ENCODE results near the gene SPIRE2.
"Not testable (repeated sequence)": the region's sequence is repeated elsewhere in the genome, so short reads cannot be mapped to it uniquely, and the experiment has no call there.

SPIRE2 gene

GRCh38 chr16:89815639-89816348, 12.5 kb upstream of the SPIRE2 start:
- peaks cover 7% of the 10 kb centered on the region for H3K4me1 ChIP-seq (ENCODE audit: insufficient read depth, low read length)
- peaks cover 0 to 11% of the 10 kb centered on the region in 2 donors for H3K27me3 ChIP-seq (ENCODE audit: control insufficient read depth in 1 of 2, insufficient read depth in 2 of 2, low read length in 2 of 2)
- H3K36me3 ChIP-seq (ENCODE audit: insufficient read depth, low read length): no peaks in the 10 kb centered on the region
- H3K27ac ChIP-seq (ENCODE audit: low read depth, low read length): no peak overlapping the region
- H3K9me3 ChIP-seq (ENCODE audit: low read length): no peaks in the 10 kb centered on the region
- H3K9ac ChIP-seq (ENCODE audit: low read length): no peak overlapping the region
- H3K4me3 ChIP-seq (ENCODE audit: low read depth in 1 of 2, low read length in 2 of 2): no peak overlapping the region

DNA sequence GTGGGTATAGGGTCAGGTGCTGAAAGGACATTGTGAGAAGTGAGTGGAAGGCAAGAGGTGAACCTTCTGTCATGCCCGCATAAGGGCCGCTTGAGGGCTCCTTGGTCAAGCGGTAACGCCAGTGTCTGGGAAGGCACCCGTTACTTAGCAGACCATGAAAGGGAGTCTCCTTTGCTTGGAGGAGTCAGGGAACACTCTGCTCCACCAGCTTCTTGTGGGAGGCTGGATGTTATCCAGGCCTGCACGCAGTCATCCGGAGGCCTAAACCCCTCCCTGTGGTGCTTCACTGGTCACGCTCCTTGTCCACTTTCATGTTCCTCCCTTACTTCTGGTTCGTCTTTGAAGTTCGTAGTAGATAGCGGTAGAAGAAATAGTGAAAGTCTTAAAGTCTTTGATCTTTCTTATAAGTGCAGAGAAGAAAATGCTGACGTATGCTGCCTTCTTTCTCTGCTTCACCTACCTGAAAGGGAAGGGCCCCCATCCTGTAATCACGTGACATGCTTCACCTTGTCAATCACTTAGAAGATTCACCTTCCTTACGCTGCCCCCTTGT, 9.3 kb upstream of the SPIRE2 start:
- not testable (repeated sequence) for H3K27ac ChIP-seq (ENCODE audit: low read depth, low read length); H3K4me3 ChIP-seq (ENCODE audit: low read depth in 1 of 2, low read length in 2 of 2); H3K9me3 ChIP-seq (ENCODE audit: low read length); H3K4me1 ChIP-seq (ENCODE audit: insufficient read depth, low read length); H3K36me3 ChIP-seq (ENCODE audit: insufficient read depth, low read length); H3K9ac ChIP-seq (ENCODE audit: low read length)
- peaks cover 0 to 11% of the 10 kb centered on the region in 2 donors for H3K27me3 ChIP-seq (ENCODE audit: control insufficient read depth in 1 of 2, insufficient read depth in 2 of 2, low read length in 2 of 2)

DNA sequence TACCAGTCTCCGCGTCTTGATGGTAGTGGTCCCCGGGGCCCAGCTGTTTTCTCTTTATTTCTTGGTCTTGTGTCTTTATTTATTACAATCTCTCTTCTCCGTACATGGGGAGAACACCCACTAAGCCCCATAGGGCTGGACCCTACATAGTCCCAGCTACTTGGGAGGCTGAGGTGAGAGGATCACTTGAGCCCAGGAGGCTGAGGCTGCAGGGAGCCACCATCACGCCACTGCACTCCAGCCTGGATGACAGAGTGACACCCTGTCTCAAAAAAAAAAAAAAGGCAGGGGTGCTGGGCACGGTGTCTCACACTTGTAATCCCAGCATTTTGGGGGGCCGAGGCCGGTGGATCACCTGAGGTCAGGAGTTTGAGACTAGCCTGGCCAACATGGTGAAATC, 8.8 kb upstream of the SPIRE2 start:
- H3K27ac ChIP-seq (ENCODE audit: low read depth, low read length); H3K36me3 ChIP-seq (ENCODE audit: insufficient read depth, low read length); H3K4me1 ChIP-seq (ENCODE audit: insufficient read depth, low read length); H3K9me3 ChIP-seq (ENCODE audit: low read length); H3K4me3 ChIP-seq (ENCODE audit: low read depth in 1 of 2, low read length in 2 of 2); H3K9ac ChIP-seq (ENCODE audit: low read length): not testable (repeated sequence)
- peaks cover 0 to 11% of the 10 kb centered on the region in 2 donors for H3K27me3 ChIP-seq (ENCODE audit: control insufficient read depth in 1 of 2, insufficient read depth in 2 of 2, low read length in 2 of 2)

DNA sequence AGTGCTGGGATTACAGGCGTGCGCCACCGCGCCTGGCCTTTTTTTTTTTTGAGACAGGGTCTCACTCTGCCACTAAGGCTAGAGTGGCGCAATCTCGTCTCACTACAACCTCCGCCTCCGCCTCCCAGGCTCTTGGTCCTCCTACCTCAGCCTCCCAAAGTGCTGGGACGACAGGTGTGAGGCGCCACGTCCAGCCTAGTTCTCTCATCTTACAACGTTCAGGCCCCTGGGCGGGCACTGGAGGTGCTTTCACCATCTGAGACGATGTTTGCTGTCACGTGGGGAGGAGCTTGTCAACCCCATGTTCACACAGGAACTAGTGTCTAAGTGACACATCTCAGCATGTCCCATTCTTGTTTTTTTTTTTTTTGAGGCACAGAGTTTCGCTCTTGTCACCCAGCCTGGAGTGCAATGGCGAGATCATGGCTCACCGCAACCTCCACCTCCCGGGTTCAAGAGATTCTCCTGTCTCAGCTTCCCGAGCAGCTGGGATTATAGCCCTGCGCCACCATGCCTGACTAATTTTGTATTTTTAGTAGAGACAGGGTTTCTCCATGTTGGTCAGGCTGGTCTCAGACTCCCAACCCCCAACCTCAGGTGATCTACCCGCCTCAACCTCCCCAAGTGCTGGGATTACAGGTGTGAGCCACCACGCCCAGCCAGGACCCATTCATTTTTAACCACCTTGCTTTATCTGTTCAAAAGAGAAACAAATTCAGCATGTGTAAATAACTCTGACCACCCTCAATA, 6.7 kb upstream of the SPIRE2 start:
- no peak overlapping the region for H3K27ac ChIP-seq (ENCODE audit: low read depth, low read length)
- H3K4me1 ChIP-seq (ENCODE audit: insufficient read depth, low read length): peaks cover 3% of the 10 kb centered on the region
- H3K9ac ChIP-seq (ENCODE audit: low read length): no peak overlapping the region
- no peaks in the 10 kb centered on the region for H3K9me3 ChIP-seq (ENCODE audit: low read length)
- no peaks in the 10 kb centered on the region for H3K27me3 ChIP-seq (ENCODE audit: control insufficient read depth in 1 of 2, insufficient read depth in 2 of 2, low read length in 2 of 2)
- H3K4me3 ChIP-seq (ENCODE audit: low read depth in 1 of 2, low read length in 2 of 2): no peak overlapping the region
- H3K36me3 ChIP-seq (ENCODE audit: insufficient read depth, low read length): no peaks in the 10 kb centered on the region

DNA sequence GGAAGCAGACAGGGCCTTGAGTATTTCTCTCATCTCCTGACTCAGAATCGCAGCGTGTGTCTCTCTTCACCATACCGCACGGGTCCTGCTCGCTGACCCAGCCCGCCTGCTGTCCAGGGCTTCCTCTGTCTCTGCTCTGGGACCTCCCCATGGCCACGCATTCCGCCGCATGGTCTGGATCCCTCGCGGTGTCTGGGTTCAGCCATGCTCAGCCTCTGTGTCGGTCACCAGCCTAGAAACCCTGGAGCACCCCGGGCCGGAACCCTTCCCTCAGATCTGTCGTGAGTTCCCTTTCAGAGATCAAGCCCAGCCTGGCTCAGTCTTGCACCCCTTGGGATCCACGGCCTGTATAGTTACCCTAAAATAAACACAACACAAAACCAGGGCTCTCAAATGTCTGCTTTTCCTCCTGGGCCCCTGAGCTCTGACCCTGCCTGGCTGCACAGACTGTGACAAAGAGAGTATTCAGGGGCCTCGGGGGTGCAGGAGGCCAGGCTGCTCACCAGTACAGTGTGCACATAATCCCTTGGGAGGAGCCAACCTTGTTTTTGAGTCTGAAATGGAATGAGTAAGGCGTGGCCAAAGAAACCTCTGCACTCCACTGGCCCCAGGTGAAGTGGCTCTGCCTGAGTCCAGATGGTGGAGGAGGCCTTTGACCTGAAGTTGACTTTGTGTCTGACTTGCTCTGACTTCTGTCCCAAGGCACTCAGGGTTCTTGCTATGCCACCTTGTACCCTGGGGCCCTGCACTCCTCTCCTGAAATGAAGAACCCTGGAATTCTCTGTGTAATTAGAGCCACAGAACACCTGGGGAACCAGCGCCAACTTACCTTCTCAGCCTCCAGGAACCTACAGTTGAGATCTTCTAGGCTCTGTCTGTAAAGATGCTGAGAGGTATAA, 5.8 kb upstream of the SPIRE2 start:
- Histone ChIP-seq H3K4me1 (ENCODE audit: insufficient read depth, low read length) (peaks cover under 1% of the 10 kb centered on the region), H3K27ac (ENCODE audit: low read depth, low read length) (no peak overlapping the region), H3K4me3 (ENCODE audit: low read depth in 1 of 2, low read length in 2 of 2) (no peak overlapping the region), H3K9ac (ENCODE audit: low read length) (no peak overlapping the region), H3K9me3 (ENCODE audit: low read length) (no peaks in the 10 kb centered on the region), H3K27me3 (ENCODE audit: control insufficient read depth in 1 of 2, insufficient read depth in 2 of 2, low read length in 2 of 2) (no peaks in the 10 kb centered on the region), H3K36me3 (ENCODE audit: insufficient read depth, low read length) (no peaks in the 10 kb centered on the region)

DNA sequence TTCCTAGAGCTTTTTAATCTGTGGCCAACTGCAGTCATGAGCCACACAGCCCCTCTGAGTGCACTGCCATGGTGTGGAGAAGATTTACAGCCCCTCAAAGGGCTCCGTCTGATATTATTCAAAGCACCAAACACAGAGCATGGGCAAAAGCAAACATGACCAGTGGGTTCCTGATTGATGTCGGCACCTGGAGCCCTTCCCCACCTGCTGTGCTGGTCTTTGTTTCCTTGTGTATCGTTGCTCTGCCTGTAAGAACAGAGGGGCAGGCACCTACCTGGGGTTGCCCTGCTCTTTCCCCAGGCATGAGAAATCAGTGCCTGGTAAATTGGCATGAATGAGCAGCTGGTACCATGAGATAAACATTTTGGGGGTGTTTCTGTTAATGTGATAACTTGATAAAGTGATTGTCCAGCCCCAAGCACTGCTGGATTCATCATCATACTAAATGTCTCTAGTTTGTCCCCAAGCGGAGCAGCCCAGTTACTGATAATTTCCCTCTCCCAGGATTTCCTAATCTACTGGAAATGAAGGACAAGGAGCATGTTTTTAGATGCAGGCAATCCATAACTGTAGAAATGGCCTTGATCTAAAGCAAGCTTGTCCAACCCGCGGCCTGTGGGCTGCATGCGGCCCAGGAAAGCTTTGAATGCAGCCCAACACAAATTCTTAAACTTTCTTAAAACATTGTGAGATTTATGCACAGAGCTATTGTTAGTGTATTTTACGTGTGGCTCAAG, 5.0 kb upstream of the SPIRE2 start:
- Histone ChIP-seq H3K9ac (ENCODE audit: low read length) (no peak overlapping the region), H3K9me3 (ENCODE audit: low read length) (no peaks in the 10 kb centered on the region), H3K4me3 (ENCODE audit: low read depth in 1 of 2, low read length in 2 of 2) (no peak overlapping the region), H3K36me3 (ENCODE audit: insufficient read depth, low read length) (no peaks in the 10 kb centered on the region), H3K27ac (ENCODE audit: low read depth, low read length) (no peak overlapping the region), H3K27me3 (ENCODE audit: control insufficient read depth in 1 of 2, insufficient read depth in 2 of 2, low read length in 2 of 2) (no peaks in the 10 kb centered on the region), H3K4me1 (ENCODE audit: insufficient read depth, low read length) (no peaks in the 10 kb centered on the region)

- H3K4me3 ChIP-seq (ENCODE audit: low read depth in 1 of 2, low read length in 2 of 2); H3K9ac ChIP-seq (ENCODE audit: low read length); H3K4me1 ChIP-seq (ENCODE audit: insufficient read depth, low read length); H3K36me3 ChIP-seq (ENCODE audit: insufficient read depth, low read length); H3K9me3 ChIP-seq (ENCODE audit: low read length); H3K27me3 ChIP-seq (ENCODE audit: control insufficient read depth in 1 of 2, insufficient read depth in 2 of 2, low read length in 2 of 2); H3K27ac ChIP-seq (ENCODE audit: low read depth, low read length): not testable (repeated sequence)
Observed at GRCh38 chr16:89823824-89824148, 4.5 kb upstream of the SPIRE2 start.

DNA sequence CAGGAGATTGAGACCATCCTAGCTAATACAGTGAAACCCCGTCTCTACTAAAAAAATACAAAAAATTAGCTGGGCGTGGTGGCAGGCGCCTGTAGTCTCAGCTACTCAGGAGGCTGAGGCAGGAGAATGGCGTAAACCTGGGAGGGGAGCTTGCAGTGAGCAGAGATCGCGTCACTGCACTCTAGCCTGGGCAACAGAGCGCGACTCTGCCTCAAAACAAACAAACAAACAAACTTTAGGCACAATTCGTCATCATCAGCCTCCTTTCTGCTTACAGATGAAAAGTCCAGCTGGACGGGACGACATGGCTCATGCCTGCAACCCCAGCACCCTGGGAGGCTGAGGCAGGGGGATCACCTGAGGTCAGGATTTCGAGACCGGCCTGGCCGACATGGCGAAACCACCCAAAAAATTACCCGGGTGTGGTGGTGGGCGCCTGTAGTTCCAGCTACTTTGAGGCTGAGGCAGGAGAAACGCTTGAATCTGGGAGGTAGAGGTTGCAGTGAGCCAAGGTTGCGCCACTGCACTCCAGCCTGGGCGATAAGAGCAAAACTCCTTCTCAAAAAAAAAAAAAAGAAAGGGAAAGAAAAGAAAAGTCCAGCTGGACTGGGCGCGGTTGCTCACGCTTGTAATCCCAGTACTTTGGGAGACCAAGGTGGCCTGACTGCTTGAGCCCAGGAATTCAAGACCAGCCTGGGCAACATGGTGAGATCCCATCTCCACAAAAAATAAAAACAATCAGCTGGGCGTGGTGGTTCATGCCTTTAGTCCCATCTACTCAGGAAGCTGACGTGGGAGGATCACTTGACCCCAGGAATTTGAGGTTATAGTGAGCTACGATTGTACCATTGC, 1.5 kb upstream of the SPIRE2 start:
- H3K27ac ChIP-seq (ENCODE audit: low read depth, low read length): no peak overlapping the region
- no peak overlapping the region for H3K9ac ChIP-seq (ENCODE audit: low read length)

DNA sequence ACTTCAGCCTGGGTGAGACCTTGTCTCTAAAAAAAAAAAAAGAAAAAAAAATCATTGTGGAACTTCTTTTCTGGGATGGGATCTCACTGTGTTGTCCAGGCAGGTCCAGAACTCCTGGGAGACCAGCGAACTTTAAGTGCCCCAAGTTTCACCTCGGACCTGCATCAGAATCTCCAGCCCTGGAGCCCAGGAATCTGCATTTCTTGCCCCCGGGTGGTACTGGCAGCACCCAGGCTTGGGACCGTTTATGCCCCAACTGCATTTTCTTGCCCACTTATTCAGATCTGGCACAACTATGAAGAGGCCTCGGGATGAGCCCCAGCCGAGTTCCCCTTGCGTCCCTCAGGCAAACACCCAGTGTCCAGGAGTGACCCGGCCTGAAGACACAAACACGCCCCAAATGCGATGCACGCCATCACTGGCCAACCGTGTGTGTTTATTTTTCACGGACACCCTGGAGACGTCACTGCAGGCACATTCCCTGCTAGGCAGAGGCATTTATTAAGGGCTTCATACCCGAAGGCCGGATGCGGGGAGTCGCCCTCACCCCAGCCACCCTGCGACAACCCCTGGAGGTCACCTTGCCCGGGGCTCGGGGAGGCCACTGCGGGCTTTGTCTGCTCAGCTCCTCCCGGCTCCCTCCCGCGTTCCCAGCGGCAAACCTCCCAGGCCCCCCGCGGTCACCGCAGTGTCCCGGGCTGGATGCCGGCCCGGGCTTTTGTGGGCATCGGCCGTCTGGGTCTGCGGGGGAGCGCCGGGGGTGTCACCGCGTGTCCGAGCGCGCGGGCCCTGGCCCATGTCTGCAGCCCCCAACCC, 684 bp upstream of the SPIRE2 start:
- Histone ChIP-seq H3K9me3 (ENCODE audit: low read length) (no peaks in the 10 kb centered on the region), H3K4me3 (ENCODE audit: low read depth in 1 of 2, low read length in 2 of 2) (peak overlapping the region; percentile 27), H3K4me1 (ENCODE audit: insufficient read depth, low read length) (no peaks in the 10 kb centered on the region), H3K9ac (ENCODE audit: low read length) (no peak overlapping the region), H3K27me3 (ENCODE audit: control insufficient read depth in 1 of 2, insufficient read depth in 2 of 2, low read length in 2 of 2) (no peaks in the 10 kb centered on the region), H3K36me3 (ENCODE audit: insufficient read depth, low read length) (no peaks in the 10 kb centered on the region), H3K27ac (ENCODE audit: low read depth, low read length) (no peak overlapping the region)

More for the DNA sequence above, 1.5 kb upstream of the SPIRE2 start:
- Histone ChIP-seq H3K27me3 (ENCODE audit: control insufficient read depth in 1 of 2, insufficient read depth in 2 of 2, low read length in 2 of 2) (no peaks in the 10 kb centered on the region), H3K36me3 (ENCODE audit: insufficient read depth, low read length) (no peaks in the 10 kb centered on the region), H3K4me1 (ENCODE audit: insufficient read depth, low read length) (no peaks in the 10 kb centered on the region), H3K4me3 (ENCODE audit: low read depth in 1 of 2, low read length in 2 of 2) (no peak overlapping the region), H3K9me3 (ENCODE audit: low read length) (no peaks in the 10 kb centered on the region)

All from muscle layer of colon (tissue), 2 donors.